HG03432 (cell line): Measurements from ENCODE around the gene PHACTR3.

Experiments used
- ATAC-seq: cut with Tn5 transposase; IDR thresholded peaks from one replicate; pipeline ENCODE4 v1.9.1; 2021; ENCODE audit warnings: mild to moderate bottlenecking, moderate library complexity; ENCODE audit not compliant: unreplicated experiment

The PHACTR3 gene

GRCh38 chr20:59588236-59588855 is 16.0 kb upstream of the PHACTR3 start:
- ATAC-seq = no peak

GRCh38 chr20:59589086-59589684 is 15.2 kb upstream of the PHACTR3 start:
- ATAC-seq = no peak

- no peak for ATAC-seq
Observed at GRCh38 chr20:59591061-59591460, 13.3 kb upstream of the PHACTR3 start.

- no peak for ATAC-seq
Observed at GRCh38 chr20:59596690-59597089, 7.7 kb upstream of the PHACTR3 start.

GRCh38 chr20:59597240-59597639 is 7.1 kb upstream of the PHACTR3 start:
- ATAC-seq = no peak

- ATAC-seq = peak; percentile 67
Observed at GRCh38 chr20:59598625-59599310, 5.6 kb upstream of the PHACTR3 start.

- no peak for ATAC-seq
Observed at GRCh38 chr20:59599941-59600340, 4.4 kb upstream of the PHACTR3 start.

- ATAC-seq = no peak
Observed at GRCh38 chr20:59600472-59600871, 3.9 kb upstream of the PHACTR3 start.

GRCh38 chr20:59602546-59603080 is 1.7 kb upstream of the PHACTR3 start:
- no peak for ATAC-seq

- ATAC-seq = no peak
Observed at GRCh38 chr20:59603176-59603575, 1.2 kb upstream of the PHACTR3 start.

GRCh38 chr20:59604741-59605600 is 631 bp downstream of the PHACTR3 start:
- no peak for ATAC-seq

- no peak for ATAC-seq
Observed at GRCh38 chr20:59605601-59606364, 1.4 kb downstream of the PHACTR3 start.

- ATAC-seq = no peak
Observed at GRCh38 chr20:59606566-59606965, 2.2 kb downstream of the PHACTR3 start.

- ATAC-seq = no peak
Observed at GRCh38 chr20:59608396-59608795, 4.1 kb downstream of the PHACTR3 start.

GRCh38 chr20:59608871-59609270 is 4.5 kb downstream of the PHACTR3 start:
- ATAC-seq = no peak

- no peak for ATAC-seq
Observed at GRCh38 chr20:59611286-59611685, 6.9 kb downstream of the PHACTR3 start.

GRCh38 chr20:59613861-59614260 is 9.5 kb downstream of the PHACTR3 start:
- ATAC-seq = no peak

GRCh38 chr20:59614714-59615113 is 10.4 kb downstream of the PHACTR3 start:
- no peak for ATAC-seq

GRCh38 chr20:59616306-59616705 is 12.0 kb downstream of the PHACTR3 start:
- ATAC-seq = no peak

GRCh38 chr20:59617221-59617620 is 12.9 kb downstream of the PHACTR3 start:
- no peak for ATAC-seq
